ENCODE results near the gene LRRC8D. TPM values are rescaled to one million over a fixed set of nuclear protein-coding genes. Genes with fewer than 3 reads are reported as not detected.

Gene LRRC8D
- total RNA-seq, 4 donors from 2014 or later: 12.0 to 47.4 (median 17.8) TPM

GRCh38 chr1:89908273-89908671 lies 87.4 kb downstream of the LRRC8D start:
- no peak for TF ChIP-seq POLR2A (IDR thresholded peaks at IDR 0.05)
- TF ChIP-seq, protein P1, sequence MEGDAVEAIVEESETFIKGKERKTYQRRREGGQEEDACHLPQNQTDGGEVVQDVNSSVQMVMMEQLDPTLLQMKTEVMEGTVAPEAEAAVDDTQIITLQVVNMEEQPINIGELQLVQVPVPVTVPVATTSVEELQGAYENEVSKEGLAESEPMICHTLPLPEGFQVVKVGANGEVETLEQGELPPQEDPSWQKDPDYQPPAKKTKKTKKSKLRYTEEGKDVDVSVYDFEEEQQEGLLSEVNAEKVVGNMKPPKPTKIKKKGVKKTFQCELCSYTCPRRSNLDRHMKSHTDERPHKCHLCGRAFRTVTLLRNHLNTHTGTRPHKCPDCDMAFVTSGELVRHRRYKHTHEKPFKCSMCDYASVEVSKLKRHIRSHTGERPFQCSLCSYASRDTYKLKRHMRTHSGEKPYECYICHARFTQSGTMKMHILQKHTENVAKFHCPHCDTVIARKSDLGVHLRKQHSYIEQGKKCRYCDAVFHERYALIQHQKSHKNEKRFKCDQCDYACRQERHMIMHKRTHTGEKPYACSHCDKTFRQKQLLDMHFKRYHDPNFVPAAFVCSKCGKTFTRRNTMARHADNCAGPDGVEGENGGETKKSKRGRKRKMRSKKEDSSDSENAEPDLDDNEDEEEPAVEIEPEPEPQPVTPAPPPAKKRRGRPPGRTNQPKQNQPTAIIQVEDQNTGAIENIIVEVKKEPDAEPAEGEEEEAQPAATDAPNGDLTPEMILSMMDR (IDR thresholded peaks at IDR 0.05): no peak
- Histone ChIP-seq H3K36me3 (no peaks in the 10 kb centered on the region), H3K4me3 (no peak overlapping the region), H3K27me3 (no peaks in the 10 kb centered on the region), H3K9me3 (no peaks in the 10 kb centered on the region), H3K4me1 (no peaks in the 10 kb centered on the region), H3K27ac (peak overlapping the region; percentile 56 to 63)
- intact Hi-C loops (cut with DNase I; ENCODE audit: low total_unique reads): no loop called here
- no peak for DNase-seq

- no peaks in the 10 kb centered on the region for H3K9me3 ChIP-seq
- no peak overlapping the region for H3K4me3 ChIP-seq
- no peaks in the 10 kb centered on the region for H3K4me1 ChIP-seq
- no peaks in the 10 kb centered on the region for H3K36me3 ChIP-seq
- no peaks in the 10 kb centered on the region for H3K27me3 ChIP-seq
- TF ChIP-seq, protein P1 (IDR thresholded peaks at IDR 0.05): no peak
- no peak for DNase-seq
- peak overlapping the region; percentile 56 to 63 for H3K27ac ChIP-seq
- intact Hi-C loops (cut with DNase I; ENCODE audit: low total_unique reads): no loop called here
Observed at GRCh38 chr1:89908672-89909436, 88.0 kb downstream of the LRRC8D start.

- Histone ChIP-seq H3K4me1 (no peaks in the 10 kb centered on the region), H3K4me3 (no peak overlapping the region), H3K27ac (peak overlapping the region; percentile 56 to 63), H3K9me3 (no peaks in the 10 kb centered on the region), H3K36me3 (no peaks in the 10 kb centered on the region), H3K27me3 (no peaks in the 10 kb centered on the region)
- intact Hi-C loops (cut with DNase I; ENCODE audit: low total_unique reads): no loop called here
- no peak for DNase-seq
- no peak for TF ChIP-seq POLR2A (IDR thresholded peaks at IDR 0.05)
- TF ChIP-seq, protein P1 (IDR thresholded peaks at IDR 0.05): no peak
Observed at GRCh38 chr1:89910268-89910667, 89.4 kb downstream of the LRRC8D start.

GRCh38 chr1:89910780-89911179 lies 89.9 kb downstream of the LRRC8D start:
- TF ChIP-seq POLR2A (IDR thresholded peaks at IDR 0.05): no peak
- TF ChIP-seq, protein P1 (IDR thresholded peaks at IDR 0.05): no peak
- H3K9me3 ChIP-seq: no peaks in the 10 kb centered on the region
- no peak overlapping the region for H3K4me3 ChIP-seq
- DNase-seq: no peak
- no peaks in the 10 kb centered on the region for H3K4me1 ChIP-seq
- H3K27me3 ChIP-seq: no peaks in the 10 kb centered on the region
- H3K27ac ChIP-seq: peak overlapping the region in 1 of 2 donors; percentile 63
- no peaks in the 10 kb centered on the region for H3K36me3 ChIP-seq
- intact Hi-C loops (cut with DNase I; ENCODE audit: low total_unique reads): no loop called here

DNA sequence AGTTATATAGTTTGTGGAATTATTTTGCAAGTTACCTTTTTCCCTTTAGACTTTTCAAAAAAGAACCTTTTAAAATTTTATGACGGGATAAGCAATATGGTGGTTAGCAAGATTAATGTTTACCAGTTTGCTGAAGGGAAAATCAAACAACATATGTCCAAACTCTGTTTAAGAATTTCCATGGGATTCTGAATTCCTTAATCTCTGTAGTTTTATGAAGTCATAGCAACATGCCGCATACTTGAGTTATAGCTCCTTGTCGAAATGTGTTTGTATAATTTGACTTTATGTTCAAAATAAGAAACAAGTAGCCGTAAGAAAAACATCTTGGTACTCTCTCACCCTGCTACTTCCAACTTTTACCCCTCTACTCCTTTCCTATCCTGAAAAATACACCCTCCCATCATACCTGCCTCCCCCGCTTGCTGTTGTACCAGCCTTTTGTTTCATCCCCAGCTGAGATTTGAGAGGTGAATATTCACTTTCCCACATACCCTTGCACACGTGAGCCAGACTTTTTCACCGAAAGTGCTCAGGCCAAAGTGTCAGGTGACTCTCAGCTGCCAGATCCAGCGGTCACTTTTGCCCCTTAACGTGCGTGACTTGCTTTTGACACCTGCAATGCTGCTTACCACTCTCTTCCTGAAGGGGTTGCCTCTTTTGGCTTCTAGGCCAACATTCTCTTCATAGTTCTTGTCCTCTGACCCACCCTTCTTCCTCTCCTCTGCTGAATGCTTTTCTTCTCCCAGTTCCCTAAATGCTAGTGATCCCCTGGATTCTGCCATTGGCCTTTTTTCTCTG lies 90.6 kb downstream of the LRRC8D start:
- H3K4me3 ChIP-seq: no peak overlapping the region
- no peaks in the 10 kb centered on the region for H3K27me3 ChIP-seq
- H3K9me3 ChIP-seq: no peaks in the 10 kb centered on the region
- intact Hi-C loops (cut with DNase I; ENCODE audit: low total_unique reads): no loop called here
- no peaks in the 10 kb centered on the region for H3K4me1 ChIP-seq
- TF ChIP-seq, protein P1 (IDR thresholded peaks at IDR 0.05): no peak
- TF ChIP-seq POLR2A (IDR thresholded peaks at IDR 0.05): no peak
- no peaks in the 10 kb centered on the region for H3K36me3 ChIP-seq
- no peak for DNase-seq
- no peak overlapping the region for H3K27ac ChIP-seq
